Measurements from ENCODE around the gene EPB41L5.
"Not testable (repeated sequence)": the region's sequence is repeated elsewhere in the genome, so short reads cannot be mapped to it uniquely, and the experiment has no call there.

Gene EPB41L5

GRCh38 chr2:120012771-120013596 lies at the start of gene EPB41L5:
Gene EPB41L5 (plus strand): TSS chr2:120013077. CDS start chr2:120019085, 6,008 bp downstream.
- peak; percentile 94 for DNase-seq
- in situ Hi-C loops (cut with MboI; ENCODE audit: low pct_unique_long_range_greater_than_20kb, low sequenced_read_pairs), result no loop called here

- in situ Hi-C loops (cut with MboI; ENCODE audit: low pct_unique_long_range_greater_than_20kb, low sequenced_read_pairs), result no loop called here
- no peak for DNase-seq
Observed at GRCh38 chr2:119981896-119982295, 31.0 kb upstream of the EPB41L5 start.

GRCh38 chr2:119982506-119982905 lies 30.4 kb upstream of the EPB41L5 start:
- in situ Hi-C loops (cut with MboI; ENCODE audit: low pct_unique_long_range_greater_than_20kb, low sequenced_read_pairs), result no loop called here

GRCh38 chr2:119983108-119983507 lies 29.8 kb upstream of the EPB41L5 start:
- DNase-seq, result no peak
- in situ Hi-C loops (cut with MboI; ENCODE audit: low pct_unique_long_range_greater_than_20kb, low sequenced_read_pairs), result no loop called here

More at GRCh38 chr2:119982506-119982905, 30.4 kb upstream of the EPB41L5 start:
- no peak for DNase-seq

GRCh38 chr2:119996148-119996547 lies 16.7 kb upstream of the EPB41L5 start:
- in situ Hi-C loops (cut with MboI; ENCODE audit: low pct_unique_long_range_greater_than_20kb, low sequenced_read_pairs), result no loop called here
- DNase-seq, result no peak

- not testable (repeated sequence) for DNase-seq
Observed at GRCh38 chr2:119996896-119997891, 15.7 kb upstream of the EPB41L5 start.

GRCh38 chr2:120001471-120001870 lies 11.4 kb upstream of the EPB41L5 start:
- in situ Hi-C loops (cut with MboI; ENCODE audit: low pct_unique_long_range_greater_than_20kb, low sequenced_read_pairs), result no loop called here
- no peak for DNase-seq

More at GRCh38 chr2:119996896-119997891, 15.7 kb upstream of the EPB41L5 start:
- in situ Hi-C loops (cut with MboI; ENCODE audit: low pct_unique_long_range_greater_than_20kb, low sequenced_read_pairs), result not testable (repeated sequence)

- in situ Hi-C loops (cut with MboI; ENCODE audit: low pct_unique_long_range_greater_than_20kb, low sequenced_read_pairs), result no loop called here
Observed at GRCh38 chr2:120004254-120004653, 8.6 kb upstream of the EPB41L5 start.

GRCh38 chr2:120005834-120006521 lies 6.9 kb upstream of the EPB41L5 start:
- DNase-seq, result no peak
- in situ Hi-C loops (cut with MboI; ENCODE audit: low pct_unique_long_range_greater_than_20kb, low sequenced_read_pairs), result no loop called here

More at GRCh38 chr2:120004254-120004653, 8.6 kb upstream of the EPB41L5 start:
- DNase-seq, result no peak

- in situ Hi-C loops (cut with MboI; ENCODE audit: low pct_unique_long_range_greater_than_20kb, low sequenced_read_pairs), result no loop called here
- no peak for DNase-seq
Observed at GRCh38 chr2:120007851-120008250, 5.0 kb upstream of the EPB41L5 start.

- in situ Hi-C loops (cut with MboI; ENCODE audit: low pct_unique_long_range_greater_than_20kb, low sequenced_read_pairs), result no loop called here
- DNase-seq, result no peak
Observed at GRCh38 chr2:120012363-120012762, 514 bp upstream of the EPB41L5 start.

- in situ Hi-C loops (cut with MboI; ENCODE audit: low pct_unique_long_range_greater_than_20kb, low sequenced_read_pairs), result no loop called here
- no peak for DNase-seq
Observed at GRCh38 chr2:120013597-120014223, 833 bp downstream of the EPB41L5 start.

- in situ Hi-C loops (cut with MboI; ENCODE audit: low pct_unique_long_range_greater_than_20kb, low sequenced_read_pairs), result no loop called here
- DNase-seq, result no peak
Observed at GRCh38 chr2:120014226-120014980, 1.5 kb downstream of the EPB41L5 start.

GRCh38 chr2:120016800-120017199 lies 3.9 kb downstream of the EPB41L5 start:
- no peak for DNase-seq
- in situ Hi-C loops (cut with MboI; ENCODE audit: low pct_unique_long_range_greater_than_20kb, low sequenced_read_pairs), result no loop called here

GRCh38 chr2:120017201-120017600 lies 4.3 kb downstream of the EPB41L5 start:
- DNase-seq, result no peak
- in situ Hi-C loops (cut with MboI; ENCODE audit: low pct_unique_long_range_greater_than_20kb, low sequenced_read_pairs), result no loop called here

GRCh38 chr2:120018549-120018948 lies 5.7 kb downstream of the EPB41L5 start:
- in situ Hi-C loops (cut with MboI; ENCODE audit: low pct_unique_long_range_greater_than_20kb, low sequenced_read_pairs), result no loop called here

GRCh38 chr2:120020554-120020953 lies 7.7 kb downstream of the EPB41L5 start:
- in situ Hi-C loops (cut with MboI; ENCODE audit: low pct_unique_long_range_greater_than_20kb, low sequenced_read_pairs), result no loop called here
- DNase-seq, result no peak

More at GRCh38 chr2:120018549-120018948, 5.7 kb downstream of the EPB41L5 start:
- no peak for DNase-seq

- in situ Hi-C loops (cut with MboI; ENCODE audit: low pct_unique_long_range_greater_than_20kb, low sequenced_read_pairs); DNase-seq: not testable (repeated sequence)
Observed at GRCh38 chr2:120022505-120022904, 9.6 kb downstream of the EPB41L5 start.

Data from KBM-7 (cell line).